NK-92 (cell line): Measurements from ENCODE around the gene MED12.
"Not testable (repeated sequence)": the region's sequence is repeated elsewhere in the genome, so short reads cannot be mapped to it uniquely, and the experiment has no call there.

ENCODE experiments used
- DNase-seq: peaks from one replicate; lab custom pipeline; 2025; ENCODE audit not compliant: unreplicated experiment; lab: John Stamatoyannopoulos, UW

The MED12 gene

DNA sequence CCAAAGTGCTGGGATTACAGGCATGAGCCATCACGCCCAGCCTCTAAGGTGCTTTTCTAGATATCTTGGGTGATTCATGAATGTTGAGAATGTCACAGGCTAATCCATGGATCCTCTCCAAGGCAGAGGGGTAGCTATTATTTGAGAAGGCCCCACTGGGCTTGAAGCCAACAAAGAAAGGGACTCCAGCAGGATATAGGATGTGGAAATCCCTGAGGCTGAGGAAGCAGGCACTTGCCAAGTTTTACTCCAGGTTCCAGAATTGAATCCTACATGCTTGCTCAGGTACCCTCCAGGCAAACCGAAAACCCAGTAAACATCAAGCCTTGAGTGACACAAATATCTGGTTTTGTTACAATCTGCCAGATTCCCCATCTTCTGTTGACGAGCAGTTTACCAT, 42.1 kb downstream of the MED12 start:
- no peak for DNase-seq

DNA sequence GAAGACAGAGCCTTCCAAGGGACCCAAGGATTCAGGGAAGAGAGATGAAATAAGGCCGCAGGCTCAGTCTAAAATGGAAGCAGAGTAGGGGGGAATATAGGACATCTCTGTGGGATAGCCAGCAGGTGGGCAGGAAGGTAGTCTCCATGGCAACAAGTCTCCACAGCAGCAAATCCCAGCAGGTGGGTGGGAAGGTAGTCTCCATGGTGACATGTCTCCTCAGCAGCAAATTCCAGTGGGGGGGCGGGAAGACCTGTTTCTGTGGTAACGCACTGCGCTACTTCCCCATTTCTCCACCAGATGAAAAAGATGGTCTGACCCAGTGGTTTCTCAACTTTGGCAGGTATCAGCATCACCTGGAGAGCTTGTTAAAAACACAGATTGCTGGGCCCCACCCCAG, 44.6 kb downstream of the MED12 start:
- no peak for DNase-seq

GRCh38 chrX:71164071-71164470, 45.7 kb downstream of the MED12 start:
- no peak for DNase-seq

- DNase-seq: no peak
Measured at GRCh38 chrX:71166461-71166860, 48.1 kb downstream of the MED12 start.

GRCh38 chrX:71167031-71167781, 48.8 kb downstream of the MED12 start:
- DNase-seq: no peak

DNA sequence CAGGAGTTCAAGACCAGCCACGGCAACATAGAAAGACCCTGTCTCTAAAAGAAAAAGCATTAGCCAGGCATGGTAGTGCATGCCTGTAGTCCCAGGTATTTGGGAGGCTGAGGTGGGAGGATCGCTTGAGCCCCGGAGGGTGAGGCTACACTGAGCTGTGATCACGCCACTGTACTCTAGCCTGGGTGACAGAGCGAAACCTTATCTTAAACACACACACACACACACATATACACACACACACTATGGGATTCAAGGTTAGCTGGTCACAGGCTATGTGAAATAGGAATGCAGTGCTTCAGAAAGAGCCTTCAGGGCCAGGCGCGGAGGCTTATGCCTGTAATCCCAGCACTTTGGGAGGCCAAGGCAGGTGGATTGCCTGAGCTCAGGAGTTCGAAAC, 49.7 kb downstream of the MED12 start:
- no peak for DNase-seq

- DNase-seq: no peak
Measured at GRCh38 chrX:71169586-71169985, 51.2 kb downstream of the MED12 start.

DNA sequence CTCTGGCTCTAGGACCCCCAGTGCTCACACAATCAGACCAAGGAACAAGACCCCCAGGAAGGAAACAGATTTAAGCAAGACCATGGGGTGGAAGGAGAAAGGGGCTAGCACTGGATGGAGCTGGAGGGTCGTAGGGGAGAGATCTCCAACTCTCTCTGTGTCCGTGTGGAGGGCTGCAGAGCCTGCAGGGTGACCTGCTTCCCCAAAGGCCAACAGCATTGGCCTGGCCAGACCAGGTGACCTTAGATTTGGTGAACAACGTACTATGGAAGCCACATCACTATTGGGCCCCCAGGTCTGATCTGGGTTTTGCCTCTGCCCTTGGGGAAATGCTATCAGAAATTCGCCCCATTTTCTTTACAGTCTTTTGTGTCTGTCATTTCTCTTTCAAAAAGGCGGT, 52.3 kb downstream of the MED12 start:
- no peak for DNase-seq

- DNase-seq: no peak
Measured at GRCh38 chrX:71171110-71171801, 52.9 kb downstream of the MED12 start.

DNA sequence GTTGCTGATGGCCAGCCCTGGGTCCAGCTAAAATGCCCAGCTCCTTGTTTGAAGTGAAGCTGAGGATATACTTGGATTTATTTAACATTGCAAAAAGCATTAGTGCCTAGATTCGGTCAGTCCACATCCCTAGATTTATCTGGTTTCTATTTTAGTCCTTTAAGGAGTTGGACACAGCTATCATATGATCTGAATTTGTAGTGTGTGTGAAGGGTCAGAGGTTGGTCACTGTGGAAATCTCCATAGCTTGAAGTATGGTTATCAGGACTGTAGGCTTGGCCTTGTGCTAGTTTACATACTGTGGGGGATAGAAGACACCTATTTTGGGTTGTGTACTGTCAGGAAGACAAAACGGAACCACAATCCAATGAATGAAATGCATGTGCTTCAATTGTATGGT, 55.0 kb downstream of the MED12 start:
- no peak for DNase-seq

DNA sequence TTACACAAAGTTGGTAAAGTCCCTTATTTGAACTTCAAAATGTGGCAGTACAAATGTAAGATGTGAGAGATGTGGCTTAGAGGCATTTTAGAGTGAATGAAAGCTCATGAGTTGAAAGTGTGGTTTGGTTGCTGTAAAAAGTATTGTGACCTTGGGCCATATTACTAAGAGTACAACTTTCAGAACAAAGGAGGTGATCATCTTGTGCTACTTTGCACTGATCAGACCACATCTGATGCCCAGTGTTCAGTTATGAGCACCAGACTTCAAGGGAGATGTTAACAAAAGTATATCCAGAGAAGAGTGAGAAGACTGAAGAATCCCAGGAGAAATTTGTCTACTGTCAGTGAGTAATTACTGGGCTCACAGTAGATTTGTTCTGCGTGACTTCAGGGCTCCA, 56.4 kb downstream of the MED12 start:
- DNase-seq: no peak

DNA sequence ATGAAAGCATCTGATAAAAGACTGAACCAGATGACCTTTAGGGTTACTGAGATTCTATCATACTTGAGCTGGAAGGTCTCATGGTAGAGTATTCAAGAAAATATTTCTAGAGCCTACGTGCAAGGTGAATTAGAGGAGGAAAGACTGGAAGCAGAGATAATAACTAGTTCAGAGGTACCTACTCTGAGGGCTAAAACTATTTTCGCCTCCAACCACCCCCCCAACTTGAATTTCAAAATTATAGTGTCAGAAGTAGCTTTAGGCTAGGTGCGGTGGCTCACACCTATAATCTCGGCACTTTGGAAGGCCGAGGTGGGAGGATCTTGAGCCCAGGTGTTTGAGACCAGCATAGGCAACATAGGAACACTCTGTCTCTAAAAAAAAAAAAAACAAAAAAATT, 57.1 kb downstream of the MED12 start:
- no peak for DNase-seq

- no peak for DNase-seq
Measured at GRCh38 chrX:71177327-71177726, 58.9 kb downstream of the MED12 start.

DNA sequence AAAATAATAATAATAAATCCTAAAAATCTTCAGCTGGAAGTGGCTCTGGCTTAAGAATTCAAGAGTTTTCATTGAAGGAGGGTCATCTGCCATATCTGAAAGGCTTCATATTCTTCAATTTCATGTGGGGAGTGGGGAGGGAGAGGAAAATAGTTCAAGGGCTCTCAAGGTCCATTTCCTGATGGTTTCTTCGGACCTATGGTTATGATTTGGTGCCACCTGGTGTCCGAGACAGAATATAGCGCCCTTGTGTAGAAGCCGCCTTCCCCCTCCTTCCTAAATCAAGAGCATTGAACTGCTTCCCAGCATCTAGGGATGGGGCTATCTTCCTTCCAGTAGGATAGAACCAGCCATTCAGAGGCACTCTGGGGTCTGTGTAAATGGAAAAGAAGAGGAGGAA, 60.5 kb downstream of the MED12 start:
- no peak for DNase-seq

DNA sequence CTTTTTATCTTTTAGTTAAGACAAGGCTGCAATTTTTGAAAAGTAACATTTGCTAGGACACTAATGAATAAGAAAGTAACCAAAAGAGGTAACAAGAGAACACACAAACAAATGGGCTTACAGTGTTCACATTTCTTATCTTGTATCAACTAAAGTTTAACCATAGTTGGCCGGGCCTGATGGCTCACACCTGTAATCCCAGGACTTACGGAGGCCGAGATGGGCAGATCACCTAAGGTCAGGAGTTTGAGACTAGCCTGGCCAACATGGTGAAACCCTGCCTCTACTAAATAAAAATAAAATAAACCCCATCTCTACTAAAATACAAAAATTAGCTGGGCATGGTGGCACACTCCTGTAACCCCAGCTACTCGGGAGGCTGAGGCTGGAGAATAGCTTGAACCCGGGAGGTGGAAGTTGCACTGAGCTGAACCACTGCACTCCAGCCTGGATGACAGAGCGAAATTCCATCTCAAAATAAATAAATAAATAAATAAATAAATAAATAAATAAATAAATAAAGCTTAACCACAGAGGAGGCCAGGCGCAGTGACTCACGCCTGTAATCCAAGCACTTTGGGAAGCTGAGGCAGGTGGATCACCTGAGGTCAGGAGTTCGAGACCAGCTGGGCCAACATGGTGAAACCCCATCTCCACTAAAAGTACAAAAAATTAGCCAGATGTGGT, 62.3 kb downstream of the MED12 start:
- not testable (repeated sequence) for DNase-seq

DNA sequence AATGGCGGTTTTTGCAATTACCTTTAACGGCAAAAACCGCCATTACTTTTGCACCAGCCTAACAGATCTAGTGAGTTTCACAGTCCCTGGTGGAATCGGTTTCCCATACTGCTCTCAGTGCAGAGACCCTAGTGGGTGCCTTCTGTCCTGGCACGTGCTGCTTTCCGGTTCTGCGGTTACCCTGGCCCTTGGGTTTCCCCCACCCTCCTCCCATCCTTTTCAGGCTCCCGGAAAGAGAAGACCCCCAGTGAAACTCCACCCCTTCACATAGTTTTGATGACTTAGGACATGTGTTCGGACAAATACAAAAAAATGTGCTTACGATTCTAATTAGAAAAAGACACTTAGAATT, 63.1 kb downstream of the MED12 start:
- no peak for DNase-seq

DNA sequence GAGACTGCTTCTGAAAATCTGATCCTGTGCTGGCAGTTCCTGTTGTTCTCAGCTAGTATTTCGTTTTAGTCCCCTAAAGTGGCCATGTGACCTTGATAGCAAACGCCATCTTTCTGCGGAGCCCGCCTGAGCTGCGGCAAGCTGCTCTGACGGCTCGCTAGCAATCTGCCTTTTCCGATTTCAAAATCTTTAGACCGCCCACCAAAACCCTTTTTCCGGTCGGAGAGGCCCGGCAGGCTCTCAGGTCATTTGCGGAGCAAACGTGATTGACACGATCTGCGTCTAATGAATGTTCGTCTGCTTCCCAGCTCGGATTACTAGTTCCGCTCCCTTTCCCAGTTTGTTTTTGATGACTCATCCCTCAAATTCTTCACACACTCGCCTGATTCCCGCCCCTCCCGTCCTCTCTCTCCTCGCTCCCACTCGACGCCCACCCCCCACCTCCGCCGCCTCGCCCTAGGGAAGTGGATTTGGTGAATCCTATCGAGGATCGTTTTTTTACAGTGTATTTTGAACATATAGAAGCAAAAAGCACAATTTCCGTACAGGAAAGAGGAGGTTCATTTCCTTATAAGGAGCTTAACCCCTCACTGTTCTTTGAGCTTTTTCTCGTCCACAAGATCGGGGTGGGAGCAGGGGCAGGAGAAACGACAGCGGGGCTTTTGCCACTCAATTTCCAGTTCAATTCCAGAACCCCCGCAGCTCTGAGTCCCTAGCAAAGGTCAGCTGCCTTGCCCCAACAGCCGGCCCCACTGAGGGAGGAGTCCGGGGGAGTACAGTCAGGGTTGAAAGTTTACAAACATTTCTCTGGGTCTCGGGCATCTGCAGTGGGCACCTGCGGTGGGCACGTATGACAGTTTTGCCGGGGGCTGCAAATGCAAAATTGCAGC, 63.8 kb downstream of the MED12 start:
- no peak for DNase-seq

- no peak for DNase-seq
Measured at GRCh38 chrX:71182871-71183270, 64.5 kb downstream of the MED12 start.

DNA sequence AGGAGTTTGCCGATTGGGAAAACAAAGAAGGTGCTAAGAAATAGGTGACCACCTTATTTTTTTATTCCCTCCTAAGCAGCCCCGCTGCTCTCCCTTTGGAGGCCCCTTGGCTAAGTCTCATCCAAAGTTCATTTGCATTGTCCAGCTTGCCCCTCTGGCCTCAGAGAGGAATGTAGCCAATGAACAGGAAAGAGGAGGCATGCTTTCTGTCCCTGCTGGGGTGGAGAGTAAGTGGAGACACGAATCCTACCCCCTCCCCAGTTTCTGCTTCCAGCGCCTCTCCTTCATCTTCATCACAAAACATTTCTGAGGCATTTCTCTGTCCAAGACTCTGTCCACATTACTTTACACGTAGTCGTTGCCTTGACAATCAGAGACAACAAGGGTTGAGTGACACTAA, 64.9 kb downstream of the MED12 start:
- DNase-seq: no peak

DNA sequence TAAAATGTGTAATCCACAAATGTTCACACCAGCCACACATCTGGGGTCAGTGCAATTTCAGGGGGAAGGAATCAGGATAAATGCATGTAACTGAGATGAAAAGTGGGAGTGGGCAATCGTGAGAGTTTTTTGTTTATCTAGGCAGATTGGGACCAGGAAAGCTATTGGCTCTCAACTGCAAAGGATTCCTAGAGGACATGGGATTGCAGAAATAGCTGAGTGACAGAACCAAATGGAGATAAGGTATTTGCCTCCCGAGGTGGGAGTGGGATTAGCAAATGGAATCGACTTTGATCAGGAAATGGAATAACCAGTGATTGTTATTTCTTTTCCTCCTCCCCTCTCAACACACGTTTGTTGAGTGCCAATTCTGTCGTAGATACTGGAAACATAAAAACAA, 65.7 kb downstream of the MED12 start:
- no peak for DNase-seq

DNA sequence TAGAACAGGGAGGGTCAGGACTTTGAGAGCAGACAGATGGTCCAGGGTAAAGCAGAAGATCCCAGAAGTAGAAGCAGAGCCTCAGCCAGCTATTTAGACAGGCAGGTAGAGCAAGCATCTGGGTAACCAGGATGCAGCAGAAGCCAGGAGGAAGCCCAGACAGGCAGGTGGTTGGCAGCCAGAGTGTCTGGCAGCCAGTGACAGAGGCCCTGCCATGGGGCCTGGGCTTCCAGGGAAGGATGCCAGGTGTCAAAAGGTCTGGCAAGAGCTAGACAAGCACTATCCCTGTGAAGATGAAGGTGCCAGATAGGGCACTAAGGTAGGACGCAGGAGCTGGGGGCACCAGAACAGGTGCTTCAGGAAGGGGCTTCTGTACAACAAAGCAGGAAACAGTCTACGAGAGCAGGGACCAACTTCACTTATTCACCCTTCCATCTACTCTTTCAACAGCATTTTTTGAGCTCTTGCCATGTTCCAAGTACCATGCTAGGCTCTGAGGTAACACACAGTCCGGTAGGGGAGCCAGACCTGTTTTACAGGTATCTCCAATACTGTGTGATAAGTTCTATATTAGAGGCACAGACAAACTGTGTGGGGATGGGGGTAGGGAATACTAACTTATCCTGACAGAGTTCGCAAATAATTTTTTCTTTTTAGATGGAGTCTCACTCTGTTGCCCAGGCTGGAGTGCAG, 66.6 kb downstream of the MED12 start:
- DNase-seq: no peak
